ENCODE results near the gene PODNL1.

The PODNL1 gene

DNA sequence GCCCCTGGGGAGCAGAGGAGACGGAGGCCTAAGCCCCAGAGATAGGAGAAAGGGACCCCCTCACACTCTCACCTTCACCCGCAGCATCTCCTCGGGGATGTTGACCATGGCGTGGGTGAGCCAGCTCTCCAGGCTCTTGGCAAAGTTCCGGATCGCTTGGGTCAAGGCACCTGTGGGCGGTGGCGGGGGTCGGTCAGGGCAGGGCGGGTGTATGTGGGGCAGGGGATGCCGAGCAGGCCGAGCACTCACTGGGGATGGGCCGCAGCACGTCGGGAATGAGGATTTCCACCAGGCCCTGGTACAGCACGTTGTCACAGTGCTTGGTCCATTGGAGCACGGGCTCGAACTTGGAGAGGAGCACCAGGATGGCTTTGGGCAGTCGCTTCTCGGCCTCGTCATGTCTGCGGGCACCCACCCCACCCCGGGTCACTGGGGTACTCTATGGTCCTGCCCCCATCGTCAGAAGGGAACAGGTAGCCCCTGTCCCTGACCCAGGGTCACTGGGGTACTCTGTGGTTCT lies 27.2 kb upstream of the PODNL1 start:
- no peak for DNase-seq (ENCODE audit: low spot score)
- no peak for TF ChIP-seq CTCF (IDR thresholded peaks at IDR 0.05; ENCODE audit: extremely low read depth, missing control alignments)

DNA sequence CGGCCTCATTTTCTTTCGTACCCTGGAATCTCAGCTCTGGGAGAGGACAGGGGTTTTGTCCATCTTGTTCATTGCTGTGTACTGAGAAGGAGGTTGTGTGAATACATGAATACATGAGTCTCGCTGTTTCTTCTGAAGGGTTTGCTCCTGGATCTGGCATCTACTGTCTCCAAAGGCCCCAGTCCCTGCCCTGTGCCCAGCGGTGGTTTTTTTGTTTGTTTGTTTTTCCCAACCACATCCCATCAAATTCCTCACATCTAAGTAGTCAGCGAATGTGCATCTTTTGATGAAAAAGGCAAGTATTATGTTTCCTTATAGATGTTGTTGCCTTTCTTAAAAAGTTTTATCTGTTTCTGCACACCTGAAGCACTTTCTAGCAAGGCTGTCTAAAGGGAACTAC lies 26.6 kb upstream of the PODNL1 start:
- DNase-seq (ENCODE audit: low spot score) = no peak
- no peak for TF ChIP-seq CTCF (IDR thresholded peaks at IDR 0.05; ENCODE audit: extremely low read depth, missing control alignments)

DNA sequence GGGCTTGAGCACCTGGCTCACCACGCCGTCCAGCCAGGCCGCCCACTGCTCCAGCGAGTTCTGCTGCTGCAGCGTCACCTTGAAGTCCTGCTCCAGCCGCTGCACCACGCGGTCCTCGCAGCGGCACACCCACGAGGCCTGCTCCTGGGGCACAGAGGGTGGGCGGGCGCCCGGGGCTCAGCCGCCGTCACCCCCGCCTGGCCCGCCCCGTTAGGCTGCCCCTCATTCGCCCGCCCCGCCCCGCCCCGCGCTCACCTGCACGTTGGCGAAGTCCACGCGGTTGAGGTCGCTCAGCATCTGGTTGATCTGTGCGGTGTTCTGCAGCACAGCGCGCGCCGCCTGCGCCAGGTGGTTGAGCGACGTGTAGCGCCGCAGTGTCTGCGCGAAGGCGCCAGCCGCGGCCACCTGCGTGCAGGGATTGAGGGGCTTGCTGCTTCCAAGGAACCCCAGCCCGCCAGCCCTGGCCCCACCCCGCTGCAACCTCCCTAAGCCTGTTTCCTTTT lies 25.4 kb upstream of the PODNL1 start:
- no peak for DNase-seq (ENCODE audit: low spot score)
- no peak for TF ChIP-seq CTCF (IDR thresholded peaks at IDR 0.05; ENCODE audit: extremely low read depth, missing control alignments)

DNA sequence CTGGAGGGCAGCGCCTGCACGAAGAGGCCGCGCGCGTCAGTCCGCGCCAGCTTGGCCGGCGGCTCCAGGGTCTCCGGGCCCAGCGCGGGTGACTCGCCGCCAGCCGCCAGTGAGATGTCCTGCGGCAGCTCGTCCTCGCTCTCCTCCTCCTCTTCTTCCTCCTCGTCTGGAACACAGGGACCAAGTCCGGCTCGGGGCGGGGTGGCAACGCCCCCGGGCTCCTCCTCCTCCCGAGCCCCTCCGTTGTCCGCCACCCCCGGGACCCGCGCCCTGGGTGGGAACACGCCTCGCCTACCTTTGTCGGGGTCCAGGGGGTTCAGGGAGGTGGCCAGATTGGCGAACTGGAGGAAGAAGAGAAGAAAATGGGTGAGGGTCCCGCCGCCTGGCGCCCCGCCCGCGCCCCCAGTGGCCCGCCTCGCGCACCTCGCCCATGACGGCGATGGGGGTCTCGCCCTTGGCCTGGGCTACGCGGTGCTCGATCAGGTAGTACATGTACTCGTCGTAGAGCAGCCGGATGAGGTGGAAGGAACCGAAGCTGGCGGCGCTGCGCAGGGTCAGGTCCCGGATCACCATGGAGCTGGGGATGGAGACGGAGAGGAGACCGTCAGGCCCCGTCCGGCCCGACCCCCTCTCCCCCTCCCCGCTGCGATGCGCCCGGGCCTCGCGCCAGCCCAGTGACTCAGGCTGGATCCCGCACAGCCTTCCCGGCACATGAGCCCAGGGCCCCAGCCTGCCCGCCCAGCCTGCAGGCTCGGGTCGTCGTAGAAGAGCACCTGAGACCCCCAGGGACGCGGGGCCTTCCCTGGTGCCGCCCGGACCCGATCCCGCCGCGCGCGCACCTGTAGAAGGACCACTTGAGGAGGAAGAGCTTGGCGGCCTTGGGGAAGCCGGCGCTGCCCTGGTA lies 24.7 kb upstream of the PODNL1 start:
- DNase-seq (ENCODE audit: low spot score) = no peak

GRCh38 chr19:13961826-13962698 lies 23.8 kb upstream of the PODNL1 start:
- DNase-seq (ENCODE audit: low spot score) = no peak
- no peak for TF ChIP-seq CTCF (IDR thresholded peaks at IDR 0.05; ENCODE audit: extremely low read depth, missing control alignments)

More for the DNA sequence above, 24.7 kb upstream of the PODNL1 start:
- no peak for TF ChIP-seq CTCF (IDR thresholded peaks at IDR 0.05; ENCODE audit: extremely low read depth, missing control alignments)

DNA sequence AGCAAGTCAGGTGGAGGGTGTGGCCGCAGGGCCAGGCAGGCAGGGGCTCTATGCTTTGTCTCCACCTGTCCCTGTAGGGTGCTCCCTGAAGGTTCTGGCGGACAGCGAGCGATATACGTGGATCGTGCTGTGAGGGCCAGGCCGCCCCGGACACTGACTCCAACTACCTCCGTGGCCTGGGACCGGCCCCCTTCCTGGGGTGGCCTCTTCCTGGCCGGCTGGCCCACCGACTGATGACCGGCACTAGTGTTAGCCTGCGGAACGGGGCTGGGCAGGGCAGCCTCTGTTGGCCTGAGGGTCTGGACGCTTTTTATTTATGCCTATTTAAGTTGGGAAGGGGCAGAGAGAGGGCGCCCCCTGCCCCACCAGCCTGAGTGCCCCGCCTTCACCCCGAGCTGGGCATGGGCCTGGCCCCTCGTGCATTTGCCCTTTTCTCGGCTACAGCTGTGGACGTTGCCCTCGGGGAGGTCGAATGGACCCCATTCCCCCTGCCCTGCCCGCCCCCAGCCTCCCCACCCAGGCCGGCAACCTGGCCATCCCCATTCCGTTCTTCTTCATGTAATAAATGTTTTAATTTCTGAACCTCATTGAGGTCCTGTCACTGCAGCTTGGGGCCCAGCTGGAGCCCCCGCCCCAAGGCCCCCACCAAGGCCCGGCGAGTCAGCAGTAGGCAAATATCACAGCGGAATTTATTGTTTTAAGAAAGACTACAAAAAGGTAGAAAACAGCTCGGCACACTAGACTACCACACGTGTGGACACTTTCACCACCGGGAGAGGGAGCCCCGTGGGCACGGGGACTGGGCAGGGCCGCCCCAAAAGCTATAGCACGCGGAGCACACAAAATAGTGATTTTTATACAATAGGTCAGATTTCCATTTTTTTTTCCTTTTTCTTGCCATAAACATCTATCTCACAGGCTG lies 22.9 kb upstream of the PODNL1 start:
- DNase-seq (ENCODE audit: low spot score) = no peak
- TF ChIP-seq CTCF (IDR thresholded peaks at IDR 0.05; ENCODE audit: extremely low read depth, missing control alignments) = no peak
